ENCODE results near the gene RAB38. TPM values are rescaled to one million over a fixed set of nuclear protein-coding genes. Genes with fewer than 3 reads are reported as not detected.

RAB38 gene
- total RNA-seq, 1 experiment from 2014 or later = 17.1 TPM

DNA sequence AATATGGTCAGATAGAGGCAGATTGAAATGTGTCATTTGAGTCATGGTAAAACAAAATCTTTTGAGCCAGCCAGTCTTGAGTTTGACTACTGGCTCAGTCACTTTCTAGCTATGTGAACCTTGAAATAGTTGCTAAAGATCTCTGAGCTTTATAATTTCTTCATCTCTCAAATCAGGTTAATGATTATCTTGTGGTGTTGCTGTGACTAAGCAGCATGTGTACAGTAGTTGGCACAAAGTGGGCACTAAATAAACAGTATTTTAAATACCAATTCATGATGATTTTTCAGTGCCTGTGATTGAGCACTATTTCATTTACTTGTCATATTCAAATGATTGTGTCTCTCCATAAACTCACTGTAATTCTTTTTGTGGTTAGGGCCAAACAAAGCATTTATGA, 70.8 kb downstream of the RAB38 start:
- no peak for DNase-seq (ENCODE audit: low read depth)

DNA sequence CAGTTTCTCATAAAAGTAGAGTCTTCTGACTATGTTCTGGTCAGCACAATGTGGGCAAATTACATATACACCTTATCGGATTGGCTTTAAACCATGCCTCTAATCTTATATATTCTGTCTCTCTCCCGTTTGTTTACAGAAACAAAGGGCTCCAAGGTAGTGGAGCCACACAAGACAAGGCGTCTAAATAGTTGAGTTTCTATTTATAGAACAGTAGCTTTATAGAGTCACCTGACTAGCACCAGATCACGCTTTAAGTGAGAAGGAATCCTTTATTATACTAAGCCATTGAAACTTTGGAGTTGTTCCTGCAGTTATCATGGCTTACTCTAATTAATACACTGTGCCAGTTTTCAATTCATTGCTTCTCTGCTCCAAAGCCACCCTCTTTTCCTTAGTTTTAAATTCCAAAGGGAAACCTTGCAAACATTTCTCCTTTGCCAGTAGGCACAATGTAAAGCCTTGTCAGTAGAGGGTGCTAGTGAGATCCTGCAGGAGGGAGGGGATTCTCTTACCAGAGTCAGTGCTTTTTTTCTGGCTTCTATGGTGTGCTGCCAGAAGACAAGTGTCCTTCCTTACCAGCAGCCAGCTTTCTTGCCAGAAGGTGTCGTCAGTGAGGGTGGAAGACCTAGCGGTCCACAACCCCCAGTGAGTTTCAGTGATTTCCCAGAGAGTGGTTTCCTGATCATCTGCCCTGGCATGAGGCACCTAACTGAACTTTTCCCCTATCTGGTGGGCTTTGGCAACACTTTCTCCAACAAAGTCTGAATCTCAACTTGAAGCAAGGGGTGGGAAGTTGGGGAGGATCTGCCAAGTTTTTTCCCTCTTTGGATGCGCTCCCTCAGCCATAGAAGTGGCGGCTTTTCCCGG, 71.7 kb downstream of the RAB38 start:
- DNase-seq (ENCODE audit: low read depth) = peak; percentile 82

DNA sequence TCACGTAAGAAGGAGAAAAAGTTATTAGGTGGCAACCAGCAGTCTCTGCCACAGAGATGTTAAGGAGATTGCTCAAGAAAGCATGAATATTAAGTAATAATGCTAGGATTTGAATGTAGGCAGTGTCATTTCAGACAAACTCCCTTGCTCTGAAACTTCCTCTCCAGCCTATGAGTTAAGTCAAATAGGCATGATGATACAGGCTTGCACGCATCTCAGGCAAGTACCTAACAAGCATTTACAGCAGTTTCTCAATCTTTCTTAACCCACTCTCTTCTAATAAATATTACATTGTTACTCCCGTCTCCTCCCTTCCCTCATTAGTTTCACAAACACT, 72.7 kb downstream of the RAB38 start:
- no peak for DNase-seq (ENCODE audit: low read depth)

DNA sequence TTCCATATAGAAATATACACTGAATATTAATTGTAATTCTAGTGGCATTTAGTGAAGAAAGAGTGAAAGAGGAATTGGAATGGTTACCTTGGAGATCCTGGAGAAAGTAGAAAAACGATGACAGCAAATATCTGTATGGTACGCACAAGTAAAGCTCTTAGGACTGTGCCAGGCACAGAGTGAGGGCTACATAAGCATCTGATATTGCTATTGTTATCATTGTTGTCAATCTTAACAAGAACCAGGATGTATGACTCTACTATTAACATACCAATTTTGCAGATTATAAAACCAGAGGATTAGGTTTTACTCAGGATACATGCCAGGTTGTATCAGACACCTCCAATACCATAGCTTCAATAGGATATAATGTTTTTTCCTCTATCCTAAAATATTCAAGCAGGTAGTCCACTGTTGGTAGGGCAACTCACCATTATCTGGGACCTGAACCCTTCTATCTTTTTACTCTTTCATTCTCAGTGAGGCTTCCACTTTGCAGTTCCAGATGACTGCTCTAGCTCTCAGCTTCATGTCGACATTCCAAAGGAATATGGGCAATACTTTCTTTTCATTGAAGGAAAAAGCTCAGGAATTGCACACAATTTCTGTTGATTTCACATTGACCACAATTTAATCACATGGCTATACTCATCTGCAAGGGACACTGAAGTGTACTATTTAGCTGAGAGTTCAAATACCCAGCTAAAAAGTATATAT, 73.2 kb downstream of the RAB38 start:
- no peak for DNase-seq (ENCODE audit: low read depth)

DNA sequence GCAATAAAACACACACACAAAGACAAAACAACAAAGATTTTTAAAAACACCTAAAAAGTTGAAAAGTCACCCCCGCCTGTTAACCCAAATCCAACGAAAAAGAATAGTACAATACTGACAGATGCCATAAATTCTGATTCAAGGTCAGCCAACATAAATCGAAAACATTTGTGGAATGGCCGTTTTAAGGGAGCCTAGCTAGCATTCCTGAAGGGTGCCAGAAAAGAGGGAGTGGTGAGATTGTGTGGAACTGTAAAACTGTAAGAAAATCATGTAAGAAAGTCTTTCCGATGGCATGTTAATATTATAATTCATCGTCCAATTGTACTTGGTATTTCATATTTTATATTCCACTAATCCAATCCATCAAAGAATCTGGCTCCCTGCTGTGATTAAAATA, 75.1 kb downstream of the RAB38 start:
- DNase-seq (ENCODE audit: low read depth) = no peak

DNA sequence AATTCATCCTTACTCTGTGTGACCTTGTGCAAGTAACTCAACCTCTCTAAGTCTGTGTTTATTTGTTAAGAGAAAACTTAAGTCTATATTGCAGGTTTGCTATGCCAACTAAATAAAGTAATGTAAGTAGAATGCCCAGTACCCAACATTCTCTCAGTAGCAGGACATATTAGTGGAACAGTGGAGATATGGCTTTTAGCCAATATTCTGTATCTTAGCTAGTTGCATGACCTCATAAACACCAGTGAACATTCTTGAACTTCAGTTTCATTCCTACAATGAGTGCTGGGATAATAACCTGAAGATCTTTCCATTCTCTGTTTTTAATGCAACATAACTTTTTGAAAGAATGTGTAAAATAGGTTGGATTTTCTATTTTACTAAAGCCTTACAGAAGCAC, 77.0 kb downstream of the RAB38 start:
- no peak for DNase-seq (ENCODE audit: low read depth)

DNA sequence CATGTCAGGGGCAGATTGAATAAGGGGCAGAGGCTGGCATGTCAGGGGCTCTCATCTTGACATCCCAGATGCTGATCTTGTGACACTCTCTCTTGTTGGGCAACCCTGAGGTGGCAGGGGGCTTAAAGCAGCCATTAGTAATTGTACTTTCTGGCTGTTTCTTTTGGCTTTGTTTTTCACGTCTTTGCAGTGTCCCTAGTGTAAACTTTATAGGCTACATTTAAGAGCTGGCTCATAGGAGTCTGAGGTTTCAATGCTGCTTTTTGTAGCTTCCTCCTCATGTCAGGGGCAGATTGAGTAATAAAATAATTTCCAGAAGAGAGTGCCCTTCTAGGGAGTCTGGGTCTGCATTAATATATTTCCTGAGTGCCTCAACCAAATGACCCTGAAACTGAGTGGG, 86.1 kb downstream of the RAB38 start:
- DNase-seq (ENCODE audit: low read depth) = no peak

DNA sequence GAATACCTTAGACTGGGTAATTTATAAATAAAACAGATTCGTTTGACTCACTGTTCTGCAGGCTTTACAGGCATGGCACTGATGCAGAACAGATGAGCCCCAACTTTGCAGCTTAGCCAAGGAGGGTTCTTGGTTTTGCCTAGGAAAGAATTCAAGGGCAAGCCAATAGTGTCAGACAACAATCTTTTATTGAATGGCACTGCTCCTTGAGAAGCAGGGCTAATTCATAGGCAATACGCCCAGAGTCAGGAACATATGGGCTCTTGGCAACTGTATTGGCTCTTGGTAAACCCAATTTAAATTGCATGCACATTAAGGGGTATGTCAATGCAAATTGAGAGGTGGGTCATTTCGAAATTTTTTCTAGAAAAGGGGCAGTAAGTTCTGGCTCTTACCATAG, 87.9 kb downstream of the RAB38 start:
- DNase-seq (ENCODE audit: low read depth) = no peak

DNA sequence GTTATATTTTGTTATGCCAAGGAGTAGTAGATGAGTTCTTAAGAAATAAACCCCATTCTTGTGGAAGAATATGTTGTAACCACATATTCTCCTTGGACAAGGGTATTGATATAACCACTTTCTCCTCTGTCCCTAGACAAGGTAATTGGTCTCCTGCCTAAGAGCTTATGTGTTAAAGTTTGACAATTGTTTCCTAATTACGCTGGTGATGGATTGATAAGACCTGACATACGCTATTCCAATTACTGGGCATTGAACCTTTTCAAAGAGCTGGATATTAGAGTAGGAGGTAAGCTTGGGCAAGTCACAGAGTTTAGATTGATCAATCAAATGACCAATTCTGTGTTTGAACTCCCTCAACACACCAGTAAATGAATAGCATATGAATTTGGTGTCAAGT, 88.9 kb downstream of the RAB38 start:
- no peak for DNase-seq (ENCODE audit: low read depth)

DNA sequence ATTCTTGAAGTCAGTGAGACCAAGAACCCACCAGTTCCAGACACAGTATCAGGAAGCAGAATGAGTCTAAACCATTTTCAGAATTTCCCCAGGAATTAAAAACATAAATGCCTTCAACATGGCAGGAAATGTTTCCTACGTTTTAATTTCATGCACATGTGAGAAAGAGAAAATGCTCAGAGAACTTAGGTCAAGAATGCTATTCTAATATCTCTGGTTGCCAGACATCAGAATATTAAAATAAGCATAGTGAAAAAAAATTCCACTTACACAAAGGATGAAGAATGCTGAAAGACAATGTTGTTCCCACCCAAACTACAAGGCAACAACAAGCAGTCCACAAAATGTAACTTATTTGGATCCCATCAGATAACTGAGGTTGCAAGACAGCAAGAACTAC, 104.8 kb downstream of the RAB38 start:
- no peak for DNase-seq (ENCODE audit: low read depth)

DNA sequence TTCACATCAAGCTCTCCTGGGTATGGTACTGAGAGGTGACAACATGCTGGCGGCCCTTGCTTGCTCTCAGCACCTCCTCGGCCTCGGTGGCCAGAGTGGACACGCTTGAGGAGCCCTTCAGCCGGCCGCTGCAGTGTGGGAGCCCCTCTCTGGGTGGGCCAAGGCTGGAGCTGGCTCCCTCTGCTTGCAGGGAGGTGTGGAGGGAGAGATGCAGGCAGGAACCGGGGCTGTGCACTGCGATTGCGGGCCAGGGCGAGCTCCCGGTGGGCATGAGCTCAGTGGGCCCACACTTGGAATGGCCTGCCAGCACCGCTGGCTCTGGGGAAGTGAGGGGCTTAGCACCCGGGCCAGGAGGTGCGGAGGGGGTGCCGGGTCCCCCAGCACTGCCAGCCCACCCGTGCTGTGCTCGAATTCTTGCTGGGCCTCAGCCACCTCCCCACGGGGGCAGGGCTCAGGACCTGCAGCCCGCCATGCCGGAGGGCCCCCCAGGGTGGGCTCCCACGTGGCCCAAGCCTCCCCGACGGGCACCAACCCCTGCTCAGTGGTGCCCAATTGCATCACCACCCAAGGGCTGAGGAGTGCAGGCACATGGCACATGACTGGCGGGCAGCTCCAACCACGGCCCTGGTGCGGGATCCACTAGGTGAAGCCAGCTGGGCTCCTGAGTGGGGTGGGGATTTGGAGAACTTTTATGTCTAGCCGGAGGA, 106.2 kb downstream of the RAB38 start:
- DNase-seq (ENCODE audit: low read depth) = no peak

DNA sequence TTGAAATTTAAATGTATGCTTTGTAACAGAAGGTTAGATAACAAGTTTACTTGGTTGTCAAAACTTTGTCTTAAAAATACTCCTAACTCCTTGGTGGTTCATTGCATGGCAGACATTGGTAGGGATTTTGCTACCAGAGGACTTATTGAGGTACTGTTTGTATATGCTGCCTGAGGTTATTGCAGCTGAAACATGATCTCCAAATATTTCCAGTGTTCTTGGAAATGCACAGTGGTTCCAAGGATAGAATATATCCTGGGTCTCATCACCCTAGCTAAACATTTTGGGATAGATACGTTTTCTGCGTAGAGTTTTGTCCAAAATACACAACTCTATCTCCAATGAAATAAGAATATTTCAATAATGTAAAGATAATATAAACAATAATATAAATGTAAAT, 109.2 kb downstream of the RAB38 start:
- no peak for DNase-seq (ENCODE audit: low read depth)

DNA sequence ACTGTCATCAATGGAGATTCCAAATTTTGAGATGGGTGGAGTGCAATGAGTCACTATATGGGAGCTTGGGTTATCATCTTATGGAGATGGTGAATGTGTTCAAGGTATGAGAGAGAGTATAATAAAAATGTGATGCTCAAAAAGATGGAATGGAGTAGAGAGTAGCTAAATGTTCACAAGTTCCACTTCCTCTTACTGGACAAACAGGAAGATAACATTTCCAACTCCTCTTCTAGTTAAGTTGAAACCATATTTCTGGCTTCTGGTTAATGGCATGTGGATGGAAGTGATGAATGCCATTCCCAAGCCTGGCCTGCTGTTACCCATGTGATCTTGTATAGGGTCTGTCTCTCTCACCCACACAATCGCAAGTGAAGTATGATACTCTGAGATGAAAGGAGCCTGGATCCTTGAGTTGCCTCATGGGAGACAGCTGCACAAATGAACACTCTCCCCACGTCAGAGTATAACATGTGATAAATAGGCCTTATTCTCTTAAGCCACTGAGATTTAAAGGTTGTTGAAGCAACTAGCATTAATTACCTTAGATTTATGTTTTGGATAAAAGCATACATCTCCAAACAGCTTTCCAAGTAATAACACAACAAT, 111.0 kb downstream of the RAB38 start:
- no peak for DNase-seq (ENCODE audit: low read depth)

Other genes with a start within 250 kb of the RAB38 start
- gene CTSC, start 162.3 kb upstream of the RAB38 start, total RNA-seq (2014; rRNA removed; shearing (Covaris generic)) = 157 and 164 TPM in 2 replicates

Measured in RPMI7951 (cell line).